Measurements from ENCODE around the gene TDRD10. TPM values are rescaled to one million over a fixed set of nuclear protein-coding genes. Genes with fewer than 3 reads are reported as not detected.
A peak's percentile ranks its signal among the peaks of the same experiment; 100 is the strongest.

TDRD10 gene
- total RNA-seq, 1 donor = not detected

DNA sequence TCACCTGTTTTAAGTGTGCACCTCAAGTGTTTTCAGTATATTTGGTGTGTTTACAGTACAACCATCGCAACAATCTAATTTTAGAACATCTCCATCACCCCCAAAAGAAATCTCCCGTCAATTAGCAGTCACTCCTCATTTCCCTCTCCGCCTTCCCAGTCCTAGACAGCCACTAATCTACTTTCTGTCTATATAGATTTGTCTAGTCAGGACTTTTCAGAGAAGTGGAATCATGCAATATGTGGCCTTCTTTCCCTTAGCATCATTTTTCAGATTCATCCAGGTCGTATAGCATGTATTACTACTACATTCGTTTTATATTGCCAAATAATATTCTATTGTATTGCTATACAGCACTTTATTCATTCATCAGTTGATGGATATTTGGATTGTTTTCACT is 1.9 kb downstream of the TDRD10 start:
- no peak for DNase-seq (ENCODE audit: low read depth)
- no peak overlapping the region for H3K4me3 ChIP-seq (ENCODE audit: low read depth, low read length)
- TF ChIP-seq, protein P1, sequence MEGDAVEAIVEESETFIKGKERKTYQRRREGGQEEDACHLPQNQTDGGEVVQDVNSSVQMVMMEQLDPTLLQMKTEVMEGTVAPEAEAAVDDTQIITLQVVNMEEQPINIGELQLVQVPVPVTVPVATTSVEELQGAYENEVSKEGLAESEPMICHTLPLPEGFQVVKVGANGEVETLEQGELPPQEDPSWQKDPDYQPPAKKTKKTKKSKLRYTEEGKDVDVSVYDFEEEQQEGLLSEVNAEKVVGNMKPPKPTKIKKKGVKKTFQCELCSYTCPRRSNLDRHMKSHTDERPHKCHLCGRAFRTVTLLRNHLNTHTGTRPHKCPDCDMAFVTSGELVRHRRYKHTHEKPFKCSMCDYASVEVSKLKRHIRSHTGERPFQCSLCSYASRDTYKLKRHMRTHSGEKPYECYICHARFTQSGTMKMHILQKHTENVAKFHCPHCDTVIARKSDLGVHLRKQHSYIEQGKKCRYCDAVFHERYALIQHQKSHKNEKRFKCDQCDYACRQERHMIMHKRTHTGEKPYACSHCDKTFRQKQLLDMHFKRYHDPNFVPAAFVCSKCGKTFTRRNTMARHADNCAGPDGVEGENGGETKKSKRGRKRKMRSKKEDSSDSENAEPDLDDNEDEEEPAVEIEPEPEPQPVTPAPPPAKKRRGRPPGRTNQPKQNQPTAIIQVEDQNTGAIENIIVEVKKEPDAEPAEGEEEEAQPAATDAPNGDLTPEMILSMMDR (IDR thresholded peaks at IDR 0.05; ENCODE audit: insufficient read depth, low read length) = no peak

DNA sequence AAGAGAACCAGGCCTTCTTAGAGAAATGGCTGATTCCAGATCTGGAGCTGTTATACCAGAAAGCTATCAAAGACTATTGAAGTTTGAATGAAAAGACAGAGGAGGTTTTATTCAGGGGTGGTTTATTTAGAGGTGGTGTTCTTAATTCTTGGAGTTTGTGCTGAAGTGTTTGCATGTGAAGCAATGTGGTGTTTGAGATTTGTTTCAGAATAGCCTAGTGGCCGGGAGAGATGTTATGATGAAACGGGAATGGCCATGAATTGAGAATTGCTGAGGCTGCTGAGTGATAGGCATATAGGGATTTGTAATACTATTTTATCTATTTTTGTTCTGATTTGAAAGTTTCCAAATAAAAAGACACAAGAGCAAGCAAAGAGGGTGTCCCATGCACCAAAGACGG is 10.7 kb downstream of the TDRD10 start:
- no peak for DNase-seq (ENCODE audit: low read depth)
- no peak overlapping the region for H3K4me3 ChIP-seq (ENCODE audit: low read depth, low read length)
- TF ChIP-seq, protein P1 (IDR thresholded peaks at IDR 0.05; ENCODE audit: insufficient read depth, low read length) = no peak

DNA sequence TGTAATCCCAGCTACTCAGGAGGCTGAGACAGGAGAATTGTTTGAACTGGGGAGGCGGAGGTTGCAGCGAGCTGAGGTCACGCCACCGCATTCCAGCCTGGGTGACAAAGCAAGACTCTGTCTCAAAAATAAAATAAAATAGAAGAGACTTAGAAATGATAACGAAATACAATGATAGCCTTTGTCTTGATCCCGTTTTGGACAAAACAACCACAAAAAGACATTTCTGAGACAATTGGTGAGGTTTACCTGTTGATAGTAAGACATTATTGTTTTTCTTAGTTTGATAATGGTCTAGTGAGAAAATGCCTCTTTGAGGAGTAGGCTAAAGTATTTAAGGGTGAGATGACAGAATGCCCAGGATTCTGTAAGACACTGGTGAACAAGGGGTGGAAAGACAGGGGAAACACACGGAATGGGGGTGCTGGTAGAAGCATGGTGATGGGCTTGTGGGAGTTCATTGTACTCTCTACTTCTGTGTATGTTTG is 12.1 kb downstream of the TDRD10 start:
- no peak for DNase-seq (ENCODE audit: low read depth)
- TF ChIP-seq, protein P1 (IDR thresholded peaks at IDR 0.05; ENCODE audit: insufficient read depth, low read length) = no peak
- H3K4me3 ChIP-seq (ENCODE audit: low read depth, low read length) = no peak overlapping the region

DNA sequence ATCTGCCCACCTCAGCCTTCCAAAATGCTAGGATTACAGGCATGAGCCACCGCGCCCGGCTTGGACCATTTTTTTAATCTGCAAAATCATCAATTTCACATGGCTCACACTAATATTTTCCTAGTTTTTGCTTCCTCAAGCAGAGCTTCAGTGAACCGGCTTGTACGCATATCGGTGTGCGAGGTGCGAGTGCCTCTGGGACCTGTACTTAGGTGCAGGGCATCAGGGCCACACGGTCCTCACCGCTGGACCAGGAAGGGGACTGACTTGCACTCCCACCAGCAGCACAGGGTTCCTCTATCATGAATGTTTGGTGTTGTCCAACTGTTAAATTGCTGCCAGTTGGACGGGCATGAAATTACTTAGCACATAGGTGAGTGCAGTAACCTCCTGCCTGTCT is 15.6 kb downstream of the TDRD10 start:
- H3K4me3 ChIP-seq (ENCODE audit: low read depth, low read length) = no peak overlapping the region
- TF ChIP-seq, protein P1 (IDR thresholded peaks at IDR 0.05; ENCODE audit: insufficient read depth, low read length) = no peak
- DNase-seq (ENCODE audit: low read depth) = no peak

DNA sequence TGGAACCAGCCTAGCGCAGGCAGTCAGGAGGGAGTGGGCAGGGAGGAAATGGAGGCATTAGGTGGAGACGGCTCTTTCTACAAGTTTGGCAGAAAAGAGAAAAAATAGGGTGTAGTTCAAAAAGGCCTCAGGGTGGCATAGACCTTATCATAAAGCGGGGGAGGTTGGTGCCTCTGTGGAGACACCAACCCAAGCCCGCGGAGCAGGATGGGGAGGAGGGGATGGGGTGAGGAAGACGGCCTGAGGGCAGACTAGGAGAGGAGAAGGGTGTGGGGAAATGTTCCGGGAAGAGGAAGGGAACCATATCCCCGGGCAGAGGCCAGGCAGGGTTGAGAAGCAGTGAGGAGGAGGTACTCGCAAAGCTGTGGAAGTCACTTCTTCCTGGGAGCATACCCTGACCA is 17.6 kb downstream of the TDRD10 start:
- TF ChIP-seq, protein P1 (IDR thresholded peaks at IDR 0.05; ENCODE audit: insufficient read depth, low read length) = no peak
- no peak for DNase-seq (ENCODE audit: low read depth)
- no peak overlapping the region for H3K4me3 ChIP-seq (ENCODE audit: low read depth, low read length)

DNA sequence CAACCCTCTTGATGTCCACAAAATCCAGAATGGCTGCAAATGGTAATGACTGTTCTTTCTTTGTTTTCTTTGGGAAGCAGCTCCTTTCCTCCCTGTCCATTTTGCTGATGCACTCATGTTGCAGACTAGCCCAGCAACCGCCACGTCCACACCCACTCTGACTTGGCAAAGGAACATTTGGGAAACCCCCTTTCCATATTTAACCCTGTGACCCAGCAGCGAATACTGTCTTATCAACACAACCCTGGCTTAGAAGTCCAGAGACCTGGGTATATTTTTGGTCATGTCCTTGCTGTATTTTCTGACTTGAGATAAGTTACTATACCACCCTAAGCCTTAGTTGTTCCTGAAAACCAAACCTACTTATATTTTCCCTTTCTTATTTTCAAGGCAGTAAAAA is 18.3 kb downstream of the TDRD10 start:
- H3K4me3 ChIP-seq (ENCODE audit: low read depth, low read length) = no peak overlapping the region
- TF ChIP-seq, protein P1 (IDR thresholded peaks at IDR 0.05; ENCODE audit: insufficient read depth, low read length) = no peak
- peak; percentile 65 for DNase-seq (ENCODE audit: low read depth)

DNA sequence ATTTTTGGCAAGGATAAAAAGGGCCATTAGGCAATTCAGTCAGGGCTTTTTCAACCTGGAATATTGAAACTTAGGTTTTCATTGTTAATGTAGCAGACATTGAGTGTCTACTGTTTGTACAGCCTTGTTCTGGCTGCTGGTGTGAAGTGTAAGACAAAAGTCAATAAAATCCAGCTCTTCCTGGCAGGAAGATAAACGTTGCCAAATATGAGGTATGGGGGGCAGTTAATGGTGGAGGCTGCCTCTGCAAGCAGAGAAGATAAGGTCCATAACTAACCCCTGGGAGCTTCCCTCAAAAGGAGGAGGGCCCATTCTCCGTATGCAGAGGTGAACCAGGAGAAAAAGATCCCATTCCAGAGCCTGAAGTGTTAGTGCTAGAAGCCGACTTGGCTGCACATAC is 19.7 kb downstream of the TDRD10 start:
- H3K4me3 ChIP-seq (ENCODE audit: low read depth, low read length) = no peak overlapping the region
- DNase-seq (ENCODE audit: low read depth) = no peak
- TF ChIP-seq, protein P1 (IDR thresholded peaks at IDR 0.05; ENCODE audit: insufficient read depth, low read length) = no peak
